GM19328 (cell line): Measurements from ENCODE around the gene CACTIN.
A peak's percentile ranks its signal among the peaks of the same experiment; 100 is the strongest.
"Not testable (repeated sequence)": the region's sequence is repeated elsewhere in the genome, so short reads cannot be mapped to it uniquely, and the experiment has no call there.

Experiments used
- ATAC-seq: cut with Tn5 transposase; IDR thresholded peaks from one replicate; pipeline ENCODE4 v1.9.1; 2021; ENCODE audit warnings: mild to moderate bottlenecking, moderate library complexity; ENCODE audit not compliant: unreplicated experiment

The CACTIN gene

GRCh38 chr19:3626473-3627350, at the start of gene CACTIN:
Gene CACTIN, minus strand, starts transcription at chr19:3626790. Its CDS starts 28 bp downstream, at chr19:3626762.
- peak; percentile 91 for ATAC-seq

GRCh38 chr19:3674784-3675543, 48.4 kb upstream of the CACTIN start:
- no peak for ATAC-seq

GRCh38 chr19:3673506-3674439, 47.2 kb upstream of the CACTIN start:
- no peak for ATAC-seq

GRCh38 chr19:3672993-3673392, 46.4 kb upstream of the CACTIN start:
- no peak for ATAC-seq

GRCh38 chr19:3672575-3672948, 46.0 kb upstream of the CACTIN start:
- ATAC-seq = no peak

GRCh38 chr19:3671680-3672574, 45.3 kb upstream of the CACTIN start:
- ATAC-seq = no peak

- ATAC-seq = no peak
These were observed 44.4 kb upstream of the CACTIN start for GRCh38 chr19:3670796-3671679.

- ATAC-seq = no peak
These were observed 43.6 kb upstream of the CACTIN start for GRCh38 chr19:3669947-3670795.

GRCh38 chr19:3669082-3669946, 42.7 kb upstream of the CACTIN start:
- ATAC-seq = no peak

- ATAC-seq = no peak
These were observed 41.9 kb upstream of the CACTIN start for GRCh38 chr19:3668331-3669081.

- no peak for ATAC-seq
These were observed 41.2 kb upstream of the CACTIN start for GRCh38 chr19:3667766-3668165.

- ATAC-seq = no peak
These were observed 40.5 kb upstream of the CACTIN start for GRCh38 chr19:3667037-3667638.

- not testable (repeated sequence) for ATAC-seq
These were observed 39.9 kb upstream of the CACTIN start for GRCh38 chr19:3666545-3666856.

GRCh38 chr19:3665681-3666544, 39.3 kb upstream of the CACTIN start:
- no peak for ATAC-seq
